HepG2 (cell line): ENCODE measurements around the gene FLACC1. TPM values are rescaled to one million over a fixed set of nuclear protein-coding genes. Genes with fewer than 3 reads are reported as not detected.

Source experiments
- FOSL2 ChIP-seq: sonication (generic); formaldehyde crosslinking; IDR thresholded peaks from 2 replicates; pipeline ENCODE4 v1.4.0; 2020; ENCODE audit warnings: missing genetic modification reagents
- IRF2 ChIP-seq: IDR thresholded peaks from 2 replicates; pipeline ENCODE4 v1.6.1; 2018; ENCODE audit warnings: missing genetic modification reagents, missing compliant biosample characterization
- MLLT10 ChIP-seq: sonication (generic); formaldehyde crosslinking; IDR thresholded peaks from 2 replicates; pipeline ENCODE4 v1.4.0; 2020; ENCODE audit warnings: missing genetic modification reagents
- RXRA ChIP-seq: sonication (generic); formaldehyde crosslinking; IDR thresholded peaks from 2 replicates; pipeline ENCODE4 v1.5.1; 2020; ENCODE audit warnings: missing genetic modification reagents
- SMAD3 ChIP-seq: sonication (generic); formaldehyde crosslinking; IDR thresholded peaks from 2 replicates; pipeline ENCODE4 v1.4.0; 2020; ENCODE audit warnings: missing genetic modification reagents
- ZNF230 ChIP-seq: sonication (generic); formaldehyde crosslinking; IDR thresholded peaks from 2 replicates; pipeline ENCODE4 v1.4.0; 2020; ENCODE audit warnings: mild to moderate bottlenecking, missing genetic modification reagents
- ZNF567 ChIP-seq: sonication (generic); formaldehyde crosslinking; IDR thresholded peaks from 2 replicates; pipeline ENCODE4 v1.8.1; 2023; ENCODE audit warnings: mild to moderate bottlenecking, missing genetic modification reagents, borderline replicate concordance
- ZNF598 ChIP-seq: sonication (generic); formaldehyde crosslinking; IDR thresholded peaks from 2 replicates; pipeline ENCODE4 v1.5.1; 2020; ENCODE audit warnings: mild to moderate bottlenecking, missing genetic modification reagents, borderline replicate concordance
- ZNF687 ChIP-seq: sonication (generic); formaldehyde crosslinking; IDR thresholded peaks from 2 replicates; pipeline ENCODE4 v1.5.1; 2020; ENCODE audit warnings: mild to moderate bottlenecking, missing genetic modification reagents, moderate library complexity
- polyA plus RNA-seq, 8 experiments: library from polyadenylated mRNA; depleted of rRNA in 3 of 8; stranded (reverse) in 7 of 8; unstranded in 1 of 8; fragments of >200 nt; fragmentation: Illumina TruSeq in 4 of 8; extraction: Trizol in 4 of 8; gene quantifications; 2 replicates each; pipeline versions ENCODE4 v1.2.1 to v1.2.3, GENCODE V29; 2011 to 2016; ENCODE audit warnings: low read depth in 4 of 8, missing spikeins in 1 of 8, mixed read lengths in 1 of 8; ENCODE audit not compliant: insufficient read depth in 1 of 8
- total RNA-seq, 5 experiments: library from RNA; depleted of rRNA; stranded (reverse); fragments of >200 nt; fragmentation: Illumina TruSeq; extraction: Trizol; gene quantifications; 2 replicates each; pipeline ENCODE4 v1.2.3, GENCODE V29; 2016; ENCODE audit warnings: low read depth in 1 of 5
- TF ChIP-seq, protein P1 (sequence below): IDR thresholded peaks from 2 replicates; pipeline ENCODE4 v1.6.1; 2016; ENCODE audit warnings: mild to moderate bottlenecking
- TF ChIP-seq, protein P2 (sequence below): sonication (generic); formaldehyde crosslinking; IDR thresholded peaks from 2 replicates; pipeline ENCODE4 v1.9.0; 2021; ENCODE audit warnings: missing genetic modification reagents, mild to moderate bottlenecking, borderline replicate concordance
- TF ChIP-seq, protein P3 (sequence below): sonication (generic); formaldehyde crosslinking; IDR thresholded peaks from 2 replicates; pipeline ENCODE4 v1.5.1; 2020; ENCODE audit warnings: mild to moderate bottlenecking, missing genetic modification reagents, borderline replicate concordance
- TF ChIP-seq, protein P4 (sequence below): sonication (generic); formaldehyde crosslinking; IDR thresholded peaks from 2 replicates; pipeline ENCODE4; 2020; ENCODE audit warnings: missing genetic modification reagents, mild to moderate bottlenecking, borderline replicate concordance

Gene FLACC1
- total and polyA plus RNA-seq, 2 of the 13 experiments (the other 11 are each of a cell fraction or from before 2014, with no cell fraction given), result 0.35 to 0.59 TPM

DNA sequence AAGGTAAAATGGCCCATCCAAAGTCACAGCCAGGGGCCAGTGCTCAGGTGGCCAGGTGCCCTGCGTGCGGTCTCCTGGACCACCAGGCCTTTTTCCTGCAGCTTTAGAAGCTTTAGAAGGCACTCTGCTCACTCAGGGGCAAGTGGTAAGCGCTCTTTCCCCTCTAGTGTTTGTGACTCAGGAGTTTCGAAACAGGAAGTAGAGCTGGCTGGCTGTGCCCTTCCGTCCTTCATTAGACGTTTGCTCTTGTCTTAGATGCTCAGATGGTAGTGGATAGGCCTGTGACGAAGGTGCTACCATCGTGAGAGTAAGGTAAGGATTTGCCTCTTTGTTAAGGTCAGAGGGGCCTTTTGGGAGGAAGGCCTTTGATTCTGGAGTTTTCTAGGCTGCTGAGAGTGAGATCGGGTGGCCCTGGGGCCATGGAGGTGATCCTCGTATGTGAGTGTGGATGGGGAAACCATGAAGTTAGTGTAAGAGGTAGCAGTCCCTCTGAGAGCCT lies 96.8 kb downstream of the FLACC1 start, which contains the start of gene CASP8 (continued):
- TF ChIP-seq, protein P1, sequence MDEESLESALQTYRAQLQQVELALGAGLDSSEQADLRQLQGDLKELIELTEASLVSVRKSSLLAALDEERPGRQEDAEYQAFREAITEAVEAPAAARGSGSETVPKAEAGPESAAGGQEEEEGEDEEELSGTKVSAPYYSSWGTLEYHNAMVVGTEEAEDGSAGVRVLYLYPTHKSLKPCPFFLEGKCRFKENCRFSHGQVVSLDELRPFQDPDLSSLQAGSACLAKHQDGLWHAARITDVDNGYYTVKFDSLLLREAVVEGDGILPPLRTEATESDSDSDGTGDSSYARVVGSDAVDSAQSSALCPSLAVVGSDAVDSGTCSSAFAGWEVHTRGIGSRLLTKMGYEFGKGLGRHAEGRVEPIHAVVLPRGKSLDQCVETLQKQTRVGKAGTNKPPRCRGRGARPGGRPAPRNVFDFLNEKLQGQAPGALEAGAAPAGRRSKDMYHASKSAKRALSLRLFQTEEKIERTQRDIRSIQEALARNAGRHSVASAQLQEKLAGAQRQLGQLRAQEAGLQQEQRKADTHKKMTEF, result peak; percentile 17; the same call in 1 of the 2 replicates
- TF ChIP-seq, protein P2, sequence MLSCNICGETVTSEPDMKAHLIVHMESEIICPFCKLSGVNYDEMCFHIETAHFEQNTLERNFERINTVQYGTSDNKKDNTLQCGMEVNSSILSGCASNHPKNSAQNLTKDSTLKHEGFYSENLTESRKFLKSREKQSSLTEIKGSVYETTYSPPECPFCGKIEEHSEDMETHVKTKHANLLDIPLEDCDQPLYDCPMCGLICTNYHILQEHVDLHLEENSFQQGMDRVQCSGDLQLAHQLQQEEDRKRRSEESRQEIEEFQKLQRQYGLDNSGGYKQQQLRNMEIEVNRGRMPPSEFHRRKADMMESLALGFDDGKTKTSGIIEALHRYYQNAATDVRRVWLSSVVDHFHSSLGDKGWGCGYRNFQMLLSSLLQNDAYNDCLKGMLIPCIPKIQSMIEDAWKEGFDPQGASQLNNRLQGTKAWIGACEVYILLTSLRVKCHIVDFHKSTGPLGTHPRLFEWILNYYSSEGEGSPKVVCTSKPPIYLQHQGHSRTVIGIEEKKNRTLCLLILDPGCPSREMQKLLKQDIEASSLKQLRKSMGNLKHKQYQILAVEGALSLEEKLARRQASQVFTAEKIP (CRISPR knock-in tag), result no peak
- TF ChIP-seq IRF2 (CRISPR knock-in tag) (0 out of 2 replicates have a peak, but pooled peaks have one; percentile 23), ZNF687 (CRISPR knock-in tag) (peak; percentile 78), MLLT10 (CRISPR knock-in tag) (no peak), FOSL2 (CRISPR knock-in tag) (peak; percentile 88), ZNF598 (no peak), ZNF567 (CRISPR knock-in tag) (no peak), ZNF230 (CRISPR knock-in tag) (no peak), SMAD3 (CRISPR knock-in tag) (0 out of 2 replicates have a peak, but pooled peaks have one; percentile 27), RXRA (CRISPR knock-in tag) (0 out of 2 replicates have a peak, but pooled peaks have one; percentile 13)
- TF ChIP-seq, protein P3, sequence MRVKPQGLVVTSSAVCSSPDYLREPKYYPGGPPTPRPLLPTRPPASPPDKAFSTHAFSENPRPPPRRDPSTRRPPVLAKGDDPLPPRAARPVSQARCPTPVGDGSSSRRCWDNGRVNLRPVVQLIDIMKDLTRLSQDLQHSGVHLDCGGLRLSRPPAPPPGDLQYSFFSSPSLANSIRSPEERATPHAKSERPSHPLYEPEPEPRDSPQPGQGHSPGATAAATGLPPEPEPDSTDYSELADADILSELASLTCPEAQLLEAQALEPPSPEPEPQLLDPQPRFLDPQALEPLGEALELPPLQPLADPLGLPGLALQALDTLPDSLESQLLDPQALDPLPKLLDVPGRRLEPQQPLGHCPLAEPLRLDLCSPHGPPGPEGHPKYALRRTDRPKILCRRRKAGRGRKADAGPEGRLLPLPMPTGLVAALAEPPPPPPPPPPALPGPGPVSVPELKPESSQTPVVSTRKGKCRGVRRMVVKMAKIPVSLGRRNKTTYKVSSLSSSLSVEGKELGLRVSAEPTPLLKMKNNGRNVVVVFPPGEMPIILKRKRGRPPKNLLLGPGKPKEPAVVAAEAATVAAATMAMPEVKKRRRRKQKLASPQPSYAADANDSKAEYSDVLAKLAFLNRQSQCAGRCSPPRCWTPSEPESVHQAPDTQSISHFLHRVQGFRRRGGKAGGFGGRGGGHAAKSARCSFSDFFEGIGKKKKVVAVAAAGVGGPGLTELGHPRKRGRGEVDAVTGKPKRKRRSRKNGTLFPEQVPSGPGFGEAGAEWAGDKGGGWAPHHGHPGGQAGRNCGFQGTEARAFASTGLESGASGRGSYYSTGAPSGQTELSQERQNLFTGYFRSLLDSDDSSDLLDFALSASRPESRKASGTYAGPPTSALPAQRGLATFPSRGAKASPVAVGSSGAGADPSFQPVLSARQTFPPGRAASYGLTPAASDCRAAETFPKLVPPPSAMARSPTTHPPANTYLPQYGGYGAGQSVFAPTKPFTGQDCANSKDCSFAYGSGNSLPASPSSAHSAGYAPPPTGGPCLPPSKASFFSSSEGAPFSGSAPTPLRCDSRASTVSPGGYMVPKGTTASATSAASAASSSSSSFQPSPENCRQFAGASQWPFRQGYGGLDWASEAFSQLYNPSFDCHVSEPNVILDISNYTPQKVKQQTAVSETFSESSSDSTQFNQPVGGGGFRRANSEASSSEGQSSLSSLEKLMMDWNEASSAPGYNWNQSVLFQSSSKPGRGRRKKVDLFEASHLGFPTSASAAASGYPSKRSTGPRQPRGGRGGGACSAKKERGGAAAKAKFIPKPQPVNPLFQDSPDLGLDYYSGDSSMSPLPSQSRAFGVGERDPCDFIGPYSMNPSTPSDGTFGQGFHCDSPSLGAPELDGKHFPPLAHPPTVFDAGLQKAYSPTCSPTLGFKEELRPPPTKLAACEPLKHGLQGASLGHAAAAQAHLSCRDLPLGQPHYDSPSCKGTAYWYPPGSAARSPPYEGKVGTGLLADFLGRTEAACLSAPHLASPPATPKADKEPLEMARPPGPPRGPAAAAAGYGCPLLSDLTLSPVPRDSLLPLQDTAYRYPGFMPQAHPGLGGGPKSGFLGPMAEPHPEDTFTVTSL (CRISPR knock-in tag), result peak; percentile 71
- TF ChIP-seq, protein P4, sequence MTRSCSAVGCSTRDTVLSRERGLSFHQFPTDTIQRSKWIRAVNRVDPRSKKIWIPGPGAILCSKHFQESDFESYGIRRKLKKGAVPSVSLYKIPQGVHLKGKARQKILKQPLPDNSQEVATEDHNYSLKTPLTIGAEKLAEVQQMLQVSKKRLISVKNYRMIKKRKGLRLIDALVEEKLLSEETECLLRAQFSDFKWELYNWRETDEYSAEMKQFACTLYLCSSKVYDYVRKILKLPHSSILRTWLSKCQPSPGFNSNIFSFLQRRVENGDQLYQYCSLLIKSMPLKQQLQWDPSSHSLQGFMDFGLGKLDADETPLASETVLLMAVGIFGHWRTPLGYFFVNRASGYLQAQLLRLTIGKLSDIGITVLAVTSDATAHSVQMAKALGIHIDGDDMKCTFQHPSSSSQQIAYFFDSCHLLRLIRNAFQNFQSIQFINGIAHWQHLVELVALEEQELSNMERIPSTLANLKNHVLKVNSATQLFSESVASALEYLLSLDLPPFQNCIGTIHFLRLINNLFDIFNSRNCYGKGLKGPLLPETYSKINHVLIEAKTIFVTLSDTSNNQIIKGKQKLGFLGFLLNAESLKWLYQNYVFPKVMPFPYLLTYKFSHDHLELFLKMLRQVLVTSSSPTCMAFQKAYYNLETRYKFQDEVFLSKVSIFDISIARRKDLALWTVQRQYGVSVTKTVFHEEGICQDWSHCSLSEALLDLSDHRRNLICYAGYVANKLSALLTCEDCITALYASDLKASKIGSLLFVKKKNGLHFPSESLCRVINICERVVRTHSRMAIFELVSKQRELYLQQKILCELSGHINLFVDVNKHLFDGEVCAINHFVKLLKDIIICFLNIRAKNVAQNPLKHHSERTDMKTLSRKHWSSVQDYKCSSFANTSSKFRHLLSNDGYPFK (CRISPR knock-in tag), result peak; percentile 24; the same call in 1 of the 2 replicates
